Parathyroid adenoma (tissue), 2 donors: ENCODE measurements around the gene SAPCD2.
A peak's percentile ranks its signal among the peaks of the same experiment; 100 is the strongest.

Experiments
- H2AFZ ChIP-seq: fragments of 300-600 bp; sonication (generic); one replicate; pipeline ENCODE4 v1.7.0; 2017; ENCODE audit warnings: antibody characterized with exemption, mild to moderate bottlenecking
- H3K27ac ChIP-seq: fragments of 300-600 bp; sonication (generic); one replicate; pipeline ENCODE4 v1.7.0; 2017
- H3K27me3 ChIP-seq: fragments of 300-600 bp; sonication (generic); one replicate; pipeline ENCODE4 v1.7.0; 2017; ENCODE audit warnings: low read length; ENCODE audit not compliant: control insufficient read depth, insufficient read depth
- H3K36me3 ChIP-seq: fragments of 300-600 bp; sonication (generic); one replicate; pipeline ENCODE4 v1.7.0; 2017; ENCODE audit warnings: low read length; ENCODE audit not compliant: control insufficient read depth, insufficient read depth
- H3K4me1 ChIP-seq: fragments of 300-600 bp; sonication (generic); one replicate; pipeline ENCODE4 v1.7.0; 2017; ENCODE audit warnings: control low read depth
- H3K4me2 ChIP-seq: fragments of 300-600 bp; sonication (generic); one replicate; pipeline ENCODE4 v1.7.0; 2017; ENCODE audit warnings: low read length
- H3K4me3 ChIP-seq: fragments of 300-600 bp; sonication (generic); one replicate; pipeline ENCODE4 v1.7.0; 2017; ENCODE audit warnings: low read depth, low read length
- H3K79me2 ChIP-seq: fragments of 300-600 bp; sonication (generic); one replicate; pipeline ENCODE4 v1.7.0; 2017; ENCODE audit warnings: control low read depth
- H3K9ac ChIP-seq: fragments of 300-600 bp; sonication (generic); one replicate; pipeline ENCODE4 v1.7.0; 2017; ENCODE audit warnings: mild to moderate bottlenecking
- H3K9me3 ChIP-seq: fragments of 300-600 bp; sonication (generic); one replicate; pipeline ENCODE4 v1.7.0; 2017; ENCODE audit warnings: low read length; ENCODE audit not compliant: control insufficient read depth
- CTCF ChIP-seq: fragments of 300-600 bp; sonication (generic); IDR thresholded peaks from one replicate; pipeline ENCODE4 v1.7.0; 2017; ENCODE audit warnings: antibody characterized with exemption, mild to moderate bottlenecking
- donor health status: primary hyperparathyroidism.

The SAPCD2 gene

GRCh38 chr9:137068539-137069507, 1.5 kb downstream of the SAPCD2 start:
- Histone ChIP-seq H3K9ac (no peak overlapping the region), H3K4me3 (no peak overlapping the region)

GRCh38 chr9:137067860-137068538, 2.4 kb downstream of the SAPCD2 start:
- Histone ChIP-seq H2AFZ (no peak overlapping the region), H3K36me3 (no peaks in the 10 kb centered on the region), H3K9ac (no peak overlapping the region), H3K4me2 (no peak overlapping the region), H3K4me3 (no peak overlapping the region), H3K9me3 (no peaks in the 10 kb centered on the region), H3K27me3 (no peaks in the 10 kb centered on the region), H3K79me2 (no peaks in the 10 kb centered on the region), H3K27ac (no peak overlapping the region), H3K4me1 (peaks cover 2% of the 10 kb centered on the region)
- TF ChIP-seq CTCF = peak; percentile 56

More at GRCh38 chr9:137068539-137069507, 1.5 kb downstream of the SAPCD2 start:
- Histone ChIP-seq H3K4me1 (peaks cover 2% of the 10 kb centered on the region), H3K27ac (no peak overlapping the region), H2AFZ (no peak overlapping the region), H3K4me2 (no peak overlapping the region), H3K36me3 (no peaks in the 10 kb centered on the region), H3K9me3 (no peaks in the 10 kb centered on the region), H3K27me3 (no peaks in the 10 kb centered on the region), H3K79me2 (no peaks in the 10 kb centered on the region)
- no peak for TF ChIP-seq CTCF

GRCh38 chr9:137066096-137066861, 4.1 kb downstream of the SAPCD2 start:
- Histone ChIP-seq H2AFZ (no peak overlapping the region), H3K27me3 (no peaks in the 10 kb centered on the region), H3K4me1 (peaks cover 2% of the 10 kb centered on the region), H3K79me2 (no peaks in the 10 kb centered on the region), H3K4me3 (no peak overlapping the region), H3K36me3 (no peaks in the 10 kb centered on the region), H3K4me2 (no peak overlapping the region), H3K9me3 (no peaks in the 10 kb centered on the region), H3K27ac (no peak overlapping the region), H3K9ac (no peak overlapping the region)
- TF ChIP-seq CTCF = no peak

- Histone ChIP-seq H3K9me3 (no peaks in the 10 kb centered on the region), H3K36me3 (no peaks in the 10 kb centered on the region), H3K79me2 (no peaks in the 10 kb centered on the region), H3K4me3 (no peak overlapping the region), H3K9ac (no peak overlapping the region), H3K27ac (no peak overlapping the region), H3K27me3 (no peaks in the 10 kb centered on the region), H2AFZ (no peak overlapping the region), H3K4me1 (no peaks in the 10 kb centered on the region), H3K4me2 (no peak overlapping the region)
- no peak for TF ChIP-seq CTCF
Observed at GRCh38 chr9:137065336-137065967, 4.9 kb downstream of the SAPCD2 start.
